NCI-H1105 (cell line): Measurements from ENCODE around the gene CFAP46.
"Not testable (repeated sequence)": the region's sequence is repeated elsewhere in the genome, so short reads cannot be mapped to it uniquely, and the experiment has no call there.

Source experiments
- DNase-seq: peaks from one replicate; lab custom pipeline; 2025; lab: John Stamatoyannopoulos, UW

The CFAP46 gene

DNA sequence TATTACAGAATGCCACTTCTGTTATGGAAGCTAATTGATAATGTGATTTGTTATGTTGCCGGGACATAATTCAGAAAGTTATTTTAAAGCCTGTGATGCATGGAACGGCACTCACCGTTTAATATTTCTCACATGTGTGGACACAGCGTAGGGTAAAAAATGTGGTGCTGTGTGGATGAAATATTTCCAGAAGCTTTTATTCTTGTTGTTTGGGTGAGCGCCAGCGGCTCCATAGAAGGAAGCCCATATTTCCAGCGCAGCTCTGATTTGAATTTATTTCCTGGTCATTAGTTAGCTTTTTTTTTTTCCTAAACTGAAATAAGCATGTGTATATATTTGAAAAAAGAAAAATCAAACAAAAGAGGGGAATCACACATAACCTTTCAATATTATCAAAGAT, 136.3 kb downstream of the CFAP46 start:
- no peak for DNase-seq

DNA sequence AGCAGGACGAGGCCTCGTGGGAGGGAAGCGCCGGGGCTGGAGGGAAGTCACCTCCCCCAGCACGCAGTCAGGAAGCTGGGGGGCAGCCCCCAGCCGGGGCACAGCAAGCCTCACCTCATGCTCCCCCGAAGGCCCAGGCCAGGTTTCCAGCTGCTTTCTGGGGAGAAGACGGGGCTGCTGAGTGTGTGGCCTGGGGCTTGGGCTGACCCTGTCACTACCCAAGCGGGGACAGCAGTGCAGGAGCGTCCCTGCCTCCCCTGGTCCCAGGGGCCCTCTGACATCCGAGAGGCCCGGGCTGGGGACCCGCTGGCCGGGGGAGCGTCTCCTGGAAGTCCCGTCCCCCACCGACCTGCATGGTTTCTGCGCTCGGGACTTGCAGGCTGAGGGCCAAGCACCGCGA, 136.8 kb downstream of the CFAP46 start:
- no peak for DNase-seq

DNA sequence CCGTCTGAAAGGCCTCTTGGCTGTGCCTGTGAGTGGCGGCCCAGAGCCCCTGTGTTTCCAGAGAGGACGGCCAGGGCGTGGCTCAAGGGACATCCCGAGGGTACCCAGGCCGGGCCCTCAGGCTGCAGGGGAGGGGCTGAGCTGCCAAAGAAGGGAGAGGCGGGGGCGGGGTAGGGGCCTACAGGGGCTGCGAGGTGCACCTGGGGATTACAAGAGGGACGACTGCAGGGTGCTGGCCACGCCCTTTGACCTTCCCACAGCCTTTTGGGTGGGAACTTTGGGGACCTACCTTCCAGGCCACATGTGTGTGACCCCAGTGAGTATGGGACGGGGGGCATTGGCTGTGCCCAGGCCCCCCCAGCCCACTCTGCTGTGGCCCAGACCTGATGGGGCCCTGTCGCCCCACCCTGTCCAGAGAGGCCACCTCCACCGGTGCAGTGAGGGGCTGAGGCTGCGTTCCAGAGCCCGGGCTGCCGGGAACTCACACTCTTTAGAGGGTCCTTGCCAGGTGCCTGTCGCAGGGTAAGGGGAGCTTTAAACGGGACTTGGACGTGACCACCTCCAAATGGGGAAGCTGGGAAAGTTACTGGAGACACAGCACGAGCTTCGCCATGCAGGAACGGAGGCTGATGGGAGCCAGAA, 137.5 kb downstream of the CFAP46 start:
- no peak for DNase-seq

DNA sequence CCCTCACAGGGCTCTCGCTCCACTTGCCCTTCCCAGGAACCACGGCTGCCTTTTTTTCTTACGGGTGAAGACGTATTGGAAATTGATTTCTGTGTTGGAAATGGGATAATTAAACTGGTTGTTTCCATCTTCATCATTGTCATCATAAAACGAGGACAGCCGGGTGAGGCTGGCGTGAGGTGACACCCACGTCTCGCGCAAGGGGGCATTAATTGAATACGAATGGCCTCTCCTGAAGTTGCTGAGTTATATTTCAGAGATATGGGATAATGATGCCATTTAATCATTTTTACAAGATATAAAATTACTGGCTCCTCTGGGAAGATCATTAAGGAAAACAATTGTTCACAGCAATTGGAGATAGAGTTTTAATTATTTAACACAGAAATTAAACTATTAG, 138.1 kb downstream of the CFAP46 start:
- DNase-seq = no peak

DNA sequence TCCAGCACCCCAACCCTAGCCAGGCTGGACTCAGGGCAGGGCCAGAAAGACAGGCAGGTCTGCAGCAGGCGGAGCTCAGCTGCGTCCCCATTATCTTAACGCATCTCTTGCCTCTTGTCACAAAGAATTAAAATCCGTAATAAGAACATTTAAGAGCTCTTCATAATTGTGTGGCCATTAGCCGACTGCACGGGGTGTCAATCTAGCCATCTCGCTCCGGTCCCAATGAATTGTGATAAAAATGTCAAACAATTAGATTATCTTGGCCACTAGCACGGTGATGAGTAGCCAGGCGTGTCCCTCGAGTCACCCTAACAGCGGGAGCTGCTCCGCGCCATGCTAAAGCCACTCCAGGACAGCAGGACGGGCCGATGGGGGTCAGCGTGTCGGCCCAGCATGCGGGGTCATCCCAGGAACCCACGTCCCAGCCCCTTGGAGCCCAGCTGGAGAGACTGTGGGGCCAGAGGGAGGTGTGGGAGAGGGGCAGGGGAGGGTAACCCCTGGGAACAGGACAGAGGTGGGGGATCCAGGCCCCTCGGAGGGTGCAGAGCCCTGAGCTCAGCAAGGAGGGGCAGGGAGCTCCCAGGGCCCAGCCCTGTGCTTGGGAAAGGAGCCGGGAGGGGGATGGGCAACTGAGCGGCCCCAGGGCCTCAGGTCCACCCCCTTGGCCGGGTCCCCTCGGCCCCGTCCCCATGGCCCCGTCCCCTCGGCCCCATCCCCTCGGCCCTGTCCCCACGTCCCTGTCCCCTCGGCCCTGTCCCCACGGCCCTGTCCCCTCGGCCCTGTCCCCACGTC, 138.8 kb downstream of the CFAP46 start:
- no peak for DNase-seq

DNA sequence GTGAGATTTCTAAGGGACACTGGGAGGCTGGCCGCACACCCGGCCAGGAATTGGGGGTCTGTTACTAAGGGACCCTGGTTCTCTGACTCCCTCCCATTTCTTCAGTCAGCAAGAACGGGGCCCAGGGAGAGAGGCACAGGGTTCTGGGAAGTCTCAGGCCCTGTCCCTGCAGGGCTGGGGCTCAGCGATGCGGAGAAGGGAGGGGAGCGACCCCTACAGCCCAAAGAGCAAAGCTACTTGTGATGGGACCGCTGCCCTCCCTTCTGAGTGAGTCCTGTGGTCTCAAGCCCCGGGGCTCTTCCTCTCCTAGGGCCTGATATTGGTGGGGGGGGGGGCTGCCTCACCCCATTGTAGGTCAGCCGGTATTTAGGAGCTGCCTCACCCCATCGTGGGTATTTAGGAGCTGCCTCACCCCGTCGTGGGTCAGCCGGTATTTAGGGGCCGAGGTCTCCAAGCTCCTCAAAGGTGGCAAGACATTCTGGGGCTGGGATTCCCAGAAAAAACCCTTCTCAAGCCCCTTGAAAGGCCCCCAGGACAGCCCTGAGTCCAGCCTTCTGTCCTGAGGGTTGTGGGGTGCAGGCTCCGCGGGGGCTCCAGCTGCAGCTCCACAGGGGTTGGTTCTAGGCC, 139.6 kb downstream of the CFAP46 start:
- DNase-seq = no peak

DNA sequence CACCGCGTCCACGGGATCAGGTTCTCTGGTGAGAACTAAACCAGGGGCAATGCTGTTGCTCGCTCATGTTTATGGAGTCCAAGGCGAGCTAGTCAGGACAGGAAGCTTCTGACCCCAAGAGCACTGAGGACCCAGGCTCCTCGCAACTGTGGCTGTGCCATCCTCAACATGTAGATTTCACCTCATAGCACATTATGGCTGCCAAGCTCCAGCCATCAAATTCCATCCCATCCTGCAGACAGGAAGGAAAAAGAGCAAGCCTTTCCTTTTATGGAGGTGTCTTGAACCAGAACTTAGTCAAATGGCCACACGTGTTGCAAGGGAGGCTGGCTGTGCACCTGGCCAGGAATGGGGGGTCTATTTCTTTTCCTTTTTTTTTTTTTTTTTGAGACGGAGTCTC, 140.3 kb downstream of the CFAP46 start:
- no peak for DNase-seq

DNA sequence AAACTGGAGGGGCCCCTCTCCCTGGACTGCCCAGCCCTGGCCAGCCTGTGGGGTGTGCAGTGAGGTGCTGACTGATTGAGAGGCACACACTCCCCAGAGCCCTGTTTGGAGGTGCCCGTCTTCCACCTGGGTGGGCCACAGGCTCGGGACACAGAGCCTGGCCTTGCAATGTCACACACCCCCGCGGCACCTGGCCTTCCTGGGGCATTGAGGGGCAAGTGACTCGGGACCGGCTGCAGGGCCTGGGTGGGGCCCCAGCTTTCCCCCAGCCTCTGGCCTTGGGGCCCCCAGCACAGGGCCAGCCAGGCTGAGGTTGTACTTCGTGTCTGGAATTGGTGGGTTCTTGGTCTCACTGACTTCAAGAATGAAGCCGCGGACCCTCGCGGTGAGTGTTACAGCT, 142.5 kb downstream of the CFAP46 start:
- DNase-seq = no peak

DNA sequence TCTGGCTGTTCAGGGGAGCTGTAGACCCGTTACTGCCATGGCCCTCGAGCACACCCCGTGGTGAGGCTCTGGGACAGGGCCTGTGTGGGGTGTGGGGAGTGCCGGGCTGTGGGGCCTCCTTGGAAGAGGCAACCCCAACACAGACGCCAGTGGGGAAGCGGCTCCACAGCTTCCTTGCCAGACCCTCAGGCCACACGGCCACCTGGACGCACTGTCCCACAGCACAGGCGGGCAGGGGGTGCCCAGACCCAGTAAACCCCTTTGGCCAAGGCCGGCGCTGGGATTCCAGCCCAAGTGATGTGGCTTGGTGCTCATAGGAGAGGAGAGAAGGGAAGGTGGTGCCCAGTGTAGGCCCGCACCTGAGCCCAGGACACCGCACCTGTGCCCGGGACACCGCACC, 143.5 kb downstream of the CFAP46 start:
- DNase-seq = no peak

DNA sequence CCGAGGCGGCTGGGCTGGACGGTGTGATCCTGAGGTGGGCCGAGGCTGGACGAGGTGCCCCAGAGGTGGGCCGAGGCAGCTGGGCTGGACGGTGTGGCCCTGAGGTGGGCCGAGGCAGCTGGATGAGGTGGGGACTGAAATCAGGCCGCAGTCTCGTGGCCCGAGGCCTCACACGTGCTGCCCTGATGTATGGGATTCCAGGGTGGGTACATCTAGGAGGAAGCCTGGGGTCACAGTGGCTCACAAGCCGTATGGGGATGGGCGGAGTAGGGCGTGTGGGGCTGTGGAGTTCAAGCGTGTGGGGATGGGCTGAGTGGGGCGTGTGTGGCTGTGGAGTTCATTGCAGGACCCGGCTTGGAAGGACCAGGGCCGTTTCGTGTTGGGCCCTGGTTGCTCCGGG, 144.0 kb downstream of the CFAP46 start:
- DNase-seq = no peak

DNA sequence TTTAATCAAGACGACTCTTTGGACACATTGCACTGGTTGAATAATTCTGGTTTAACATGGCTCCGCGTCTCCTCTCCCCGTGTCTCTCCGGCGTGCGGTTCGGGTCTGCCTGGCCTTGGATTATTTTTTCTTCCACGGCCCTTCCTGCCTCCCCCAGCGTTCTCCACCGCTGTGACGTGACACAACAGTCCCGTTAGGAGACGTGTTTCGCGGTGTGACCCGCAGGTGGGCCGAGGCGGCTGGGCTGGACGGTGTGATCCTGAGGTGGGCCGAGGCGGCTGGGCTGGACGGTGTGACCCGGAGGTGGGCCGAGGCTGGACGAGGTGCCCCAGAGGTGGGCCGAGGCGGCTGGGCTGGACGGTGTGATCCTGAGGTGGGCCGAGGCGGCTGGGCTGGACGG, 144.4 kb downstream of the CFAP46 start:
- DNase-seq = not testable (repeated sequence)

DNA sequence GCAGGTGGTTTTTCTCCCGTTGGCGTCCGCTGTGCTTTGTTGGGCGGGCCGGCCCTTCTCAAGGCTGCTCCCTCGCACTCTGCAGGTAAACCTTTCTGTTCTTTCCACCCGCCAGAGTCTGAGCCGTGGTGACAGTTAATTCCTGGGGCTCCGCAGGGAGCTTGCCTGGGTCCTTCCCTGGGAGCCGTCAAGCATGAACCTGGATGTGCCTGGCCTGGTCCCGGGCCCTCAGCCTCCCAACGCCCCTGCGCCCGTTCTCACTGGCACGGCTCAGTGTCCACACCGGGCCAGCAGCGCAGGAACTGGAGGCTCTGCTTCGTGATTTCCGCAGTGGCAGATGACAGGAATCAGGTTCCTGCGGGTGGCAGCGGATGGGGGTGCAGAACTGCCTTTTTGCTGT, 145.5 kb downstream of the CFAP46 start:
- no peak for DNase-seq

DNA sequence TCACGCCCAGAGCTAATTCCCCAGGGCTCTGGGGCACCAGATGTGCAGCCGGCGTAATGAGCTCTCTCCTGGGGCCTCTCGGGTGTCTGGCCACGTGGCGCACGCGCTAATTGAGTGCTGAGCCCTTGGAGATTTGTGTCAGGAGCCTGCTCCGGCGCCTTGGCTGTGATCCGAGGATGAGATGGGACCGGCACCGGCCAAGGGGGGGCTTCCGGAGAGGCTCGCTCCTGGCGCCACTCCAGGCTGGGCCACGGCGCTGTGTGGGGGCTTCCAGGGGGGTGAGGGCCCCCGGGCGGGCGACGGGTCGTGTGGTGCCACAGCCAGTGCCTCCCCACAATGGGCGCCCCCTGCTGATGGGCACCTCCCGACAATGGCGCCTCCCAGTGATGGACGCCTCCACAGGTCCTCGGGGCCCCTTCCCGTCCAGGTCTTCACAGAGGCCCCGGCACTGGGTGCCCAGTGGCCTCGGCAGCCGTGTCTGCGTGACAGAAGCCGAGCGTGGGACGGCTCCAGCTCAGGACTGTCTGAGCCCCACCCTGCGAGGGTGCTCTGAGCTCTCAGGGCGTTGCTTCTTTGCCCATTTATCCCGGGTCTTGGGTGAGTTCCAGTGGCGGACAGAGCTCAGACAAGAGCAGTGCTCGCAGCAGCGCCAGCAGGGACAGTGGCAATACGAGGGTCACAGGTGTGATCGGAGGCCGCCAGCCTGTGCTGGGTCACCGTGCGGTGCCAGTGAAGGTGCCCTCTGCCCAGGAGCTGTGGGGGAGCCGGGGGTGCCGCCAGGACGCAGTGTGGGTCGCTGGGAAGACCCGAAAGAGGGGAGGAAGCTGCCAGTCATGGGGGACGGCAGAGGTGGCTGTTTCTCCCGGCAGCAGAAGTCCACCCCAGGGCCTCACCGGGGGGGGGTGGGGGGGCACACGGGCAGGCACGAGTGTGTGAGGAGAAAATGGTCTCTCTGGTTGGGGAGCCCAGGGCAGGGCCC, 148.2 kb downstream of the CFAP46 start:
- peak; percentile 22 for DNase-seq

DNA sequence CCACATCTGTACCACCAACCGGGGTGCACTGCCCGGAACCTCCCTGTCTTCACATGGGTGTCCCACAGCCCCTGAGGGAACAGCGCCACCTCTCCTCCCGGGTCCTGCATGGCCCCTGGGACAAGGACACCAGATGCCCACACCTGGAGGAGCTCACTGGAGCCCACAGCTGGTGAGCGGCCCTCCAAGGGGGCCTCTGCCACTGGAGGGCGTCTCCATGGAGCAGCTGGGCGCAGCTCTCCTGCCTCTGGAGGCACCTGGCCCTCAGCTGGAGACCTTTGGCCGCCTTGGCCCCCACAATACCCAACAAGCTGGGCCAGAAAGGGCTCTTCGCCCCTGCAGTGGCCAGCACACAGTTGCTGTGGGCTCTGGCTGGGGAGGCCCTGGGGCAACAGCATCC, 149.2 kb downstream of the CFAP46 start:
- no peak for DNase-seq

DNA sequence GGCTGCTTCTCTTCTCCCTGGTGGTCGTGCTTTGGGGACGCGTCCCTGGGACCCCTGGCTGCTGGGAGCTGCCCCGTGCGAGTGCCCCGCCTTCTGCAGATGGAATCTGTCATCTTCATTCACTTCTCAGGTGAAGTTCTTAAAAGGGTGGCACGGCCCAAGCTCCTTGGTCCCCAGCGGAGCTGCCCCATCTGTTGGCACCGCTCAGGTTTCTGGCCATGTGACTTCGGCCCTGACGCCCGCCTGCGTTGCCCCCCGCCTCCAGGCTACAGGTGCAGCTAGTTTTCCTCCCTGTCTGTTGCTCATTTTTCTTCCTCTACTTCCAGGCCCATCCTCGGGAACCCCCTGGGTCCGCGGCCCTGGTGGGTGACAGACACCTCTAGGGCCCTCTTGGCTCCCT, 149.6 kb downstream of the CFAP46 start:
- DNase-seq = no peak

DNA sequence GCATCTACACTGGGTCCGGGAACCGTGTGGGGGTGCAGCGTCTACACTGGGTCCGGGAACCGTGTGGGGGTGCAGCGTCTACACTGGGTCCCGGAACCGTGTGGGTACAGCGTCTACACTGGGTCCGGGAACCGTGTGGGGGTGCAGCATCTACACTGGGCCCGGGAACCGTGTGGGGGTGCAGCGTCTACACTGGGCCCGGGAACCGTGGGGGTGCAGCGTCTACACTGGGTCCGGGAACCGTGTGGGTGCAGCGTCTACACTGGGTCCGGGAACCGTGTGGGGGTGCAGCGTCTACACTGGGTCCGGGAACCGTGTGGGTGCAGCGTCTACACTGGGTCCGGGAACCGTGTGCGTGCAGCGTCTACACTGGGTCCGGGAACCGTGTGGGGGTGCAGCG, 150.3 kb downstream of the CFAP46 start:
- not testable (repeated sequence) for DNase-seq

DNA sequence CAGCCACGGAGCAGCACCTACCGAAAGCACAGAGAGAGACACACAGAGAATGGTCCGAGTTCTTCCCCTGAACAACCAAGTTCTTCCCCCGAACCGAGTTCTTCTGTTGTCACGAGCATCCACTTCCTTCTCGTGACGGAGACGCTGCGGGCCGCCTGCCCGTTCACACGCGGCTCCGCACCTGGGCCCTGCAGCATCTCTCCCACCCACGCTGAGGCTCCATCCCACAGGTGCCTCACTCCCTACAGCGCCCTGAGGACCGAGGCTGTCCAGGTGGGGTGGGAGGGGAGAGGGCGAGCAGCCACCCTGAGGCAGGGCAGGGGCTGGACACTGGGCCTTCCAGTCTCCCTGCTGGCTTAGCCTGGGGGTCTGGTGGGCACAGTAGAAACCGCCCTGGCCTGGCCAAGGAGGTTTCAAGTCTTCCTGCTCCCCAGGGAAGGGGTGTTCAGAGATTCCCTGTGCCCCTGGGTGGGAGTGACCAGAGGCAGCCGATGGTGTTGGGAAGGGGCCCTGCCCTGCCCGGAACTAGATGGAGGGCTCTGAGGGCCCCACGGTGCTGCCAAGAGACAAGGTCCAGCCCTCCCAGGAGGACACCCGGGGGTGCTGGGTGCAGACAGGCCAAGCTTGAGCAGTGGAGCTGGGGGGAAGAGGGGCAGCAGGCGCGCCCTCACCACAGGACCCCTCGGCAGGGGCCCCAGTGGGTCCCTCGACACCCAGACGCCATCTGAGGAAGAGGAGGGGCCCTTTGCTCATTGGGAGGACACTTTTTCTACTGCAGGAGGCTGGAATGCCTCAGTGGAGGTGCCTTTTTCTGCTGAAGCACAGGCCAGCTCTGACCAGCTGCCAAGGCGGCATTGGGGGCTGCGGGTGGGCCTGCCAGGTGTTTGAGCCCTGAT, 151.2 kb downstream of the CFAP46 start:
- no peak for DNase-seq

DNA sequence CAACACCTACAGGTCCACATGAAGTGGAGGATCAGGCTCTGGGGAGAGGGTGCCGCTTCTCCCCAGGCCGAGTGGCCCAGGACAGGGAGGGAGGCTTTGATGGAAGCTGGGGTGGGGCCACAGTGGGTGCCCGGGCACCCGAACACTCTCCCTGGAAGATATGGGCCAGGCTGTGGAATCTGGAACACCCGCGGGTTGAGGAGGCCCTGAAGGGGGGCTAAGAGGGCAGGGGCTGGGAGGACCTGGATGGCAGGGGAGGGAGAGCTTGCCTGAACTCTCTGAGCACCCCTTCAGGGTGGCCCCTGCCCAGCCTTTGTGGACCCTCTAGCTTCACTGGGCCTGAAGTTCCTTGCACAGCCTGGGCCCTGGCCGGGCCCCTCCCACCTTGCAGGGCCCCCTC, 151.9 kb downstream of the CFAP46 start:
- DNase-seq = no peak

DNA sequence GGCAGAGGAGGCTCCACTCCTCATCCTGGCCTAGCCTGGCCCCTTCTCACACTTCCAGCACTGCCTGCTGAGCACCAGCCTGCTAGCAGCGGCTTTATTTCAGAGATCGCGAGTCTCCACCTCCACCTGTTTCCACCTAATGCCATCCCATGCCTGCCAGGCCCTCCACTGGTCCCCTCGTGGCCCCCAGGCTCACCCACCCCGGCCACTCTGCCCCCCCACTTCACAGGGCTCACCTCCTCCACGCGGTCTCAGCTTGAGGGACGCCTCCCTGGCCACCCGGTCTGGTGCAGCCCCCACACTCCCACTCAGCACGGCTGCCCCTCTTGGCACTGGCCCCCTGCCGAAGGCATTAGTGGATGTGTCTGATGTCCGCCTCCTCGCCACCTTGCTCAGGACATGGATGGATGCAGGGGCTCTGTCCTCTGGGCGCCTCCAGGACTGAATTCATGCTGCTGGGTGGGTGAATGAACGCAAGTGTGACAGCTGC, 152.7 kb downstream of the CFAP46 start:
- DNase-seq = no peak

DNA sequence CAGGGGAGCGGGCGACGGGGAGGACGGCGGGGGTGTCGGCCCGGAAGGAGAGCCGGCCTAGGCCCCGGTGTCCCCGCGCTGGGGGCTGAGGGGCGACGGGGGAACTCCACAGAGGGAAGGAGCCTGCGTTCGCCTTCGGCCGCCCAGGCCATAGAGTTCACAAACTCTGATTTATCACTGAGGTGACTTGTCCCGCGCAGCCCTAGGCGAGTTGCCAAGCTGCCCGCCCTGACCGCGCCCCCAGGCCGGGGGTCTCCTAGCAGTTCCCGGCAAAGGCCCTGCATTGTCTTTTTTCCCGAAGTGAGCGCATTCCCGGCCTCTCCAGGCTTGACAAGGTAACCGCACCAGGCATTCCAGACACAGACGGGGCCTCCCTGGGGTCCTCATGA, 153.5 kb downstream of the CFAP46 start:
- no peak for DNase-seq
